ELF-1 (cell line): ENCODE results near the gene CHCHD3.

ENCODE experiments used
- DNase-seq: peaks from one replicate; pipeline ENCODE4 v3.0.0-alpha.2; 2016; ENCODE audit warnings: low read depth, low spot score

The CHCHD3 gene

DNA sequence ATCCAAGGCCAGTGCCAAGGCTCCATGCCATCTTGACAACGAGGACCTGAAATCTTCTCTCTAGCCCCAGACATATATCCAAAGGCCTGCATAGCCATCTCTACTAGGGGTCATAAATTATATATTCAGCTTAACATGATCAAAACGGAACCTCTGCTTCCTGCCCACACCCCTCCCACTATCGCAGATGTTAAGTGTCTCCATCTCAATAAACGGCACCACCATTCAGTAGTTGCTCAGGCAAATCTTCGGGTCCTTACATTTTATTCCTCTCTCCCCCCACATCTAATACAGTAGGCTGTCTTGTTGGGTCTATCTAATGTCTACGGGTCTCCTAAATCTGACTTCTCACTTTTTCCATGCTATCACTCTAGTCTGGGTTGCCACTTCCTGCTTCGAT is 304.5 kb downstream of the CHCHD3 start:
- no peak for DNase-seq

DNA sequence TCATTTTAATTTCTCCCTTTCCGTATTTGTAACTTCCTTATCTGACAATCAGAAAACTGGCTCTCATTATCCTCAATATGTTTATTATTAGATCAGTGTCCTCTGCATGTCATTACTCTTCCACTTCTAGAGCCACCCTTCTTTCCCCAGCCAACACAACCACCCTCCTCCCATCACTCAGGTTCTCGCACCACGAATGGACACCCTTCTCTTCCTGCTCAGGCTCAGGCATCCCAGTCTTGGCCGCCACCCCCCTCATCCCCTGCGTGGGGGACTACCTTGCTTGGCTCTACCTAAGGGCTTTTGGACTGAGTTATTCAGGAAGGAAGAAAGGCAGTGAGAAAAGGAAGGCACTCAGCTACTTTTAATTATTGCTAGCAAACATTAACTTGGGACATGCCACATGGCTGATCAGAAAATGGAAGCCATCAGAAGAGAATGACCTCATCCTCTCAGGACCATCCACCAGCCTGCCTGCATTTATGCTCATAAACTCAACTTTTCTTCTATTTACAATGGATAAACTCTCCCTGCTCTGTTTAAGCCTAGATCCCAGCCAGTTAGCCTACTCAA is 305.8 kb downstream of the CHCHD3 start:
- DNase-seq: no peak

DNA sequence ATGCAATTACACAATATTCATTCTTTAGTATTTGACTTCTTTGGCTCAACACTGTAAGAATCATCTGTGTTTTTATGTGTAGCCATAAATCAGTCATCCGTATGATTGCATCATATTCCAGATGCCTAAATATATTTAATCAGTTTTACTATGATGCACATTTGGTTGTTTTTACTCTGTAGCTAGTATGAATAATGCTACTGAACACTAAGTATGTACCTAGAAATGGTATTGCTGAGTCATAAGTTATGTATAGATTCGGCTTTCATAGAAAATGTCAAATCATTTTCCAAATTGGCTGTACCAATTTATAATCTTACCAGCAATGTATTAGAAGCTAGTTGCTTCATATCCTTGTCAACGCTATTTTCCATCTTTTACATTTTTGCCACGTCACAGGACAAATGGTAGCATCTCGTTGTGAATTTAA is 308.3 kb downstream of the CHCHD3 start:
- no peak for DNase-seq

DNA sequence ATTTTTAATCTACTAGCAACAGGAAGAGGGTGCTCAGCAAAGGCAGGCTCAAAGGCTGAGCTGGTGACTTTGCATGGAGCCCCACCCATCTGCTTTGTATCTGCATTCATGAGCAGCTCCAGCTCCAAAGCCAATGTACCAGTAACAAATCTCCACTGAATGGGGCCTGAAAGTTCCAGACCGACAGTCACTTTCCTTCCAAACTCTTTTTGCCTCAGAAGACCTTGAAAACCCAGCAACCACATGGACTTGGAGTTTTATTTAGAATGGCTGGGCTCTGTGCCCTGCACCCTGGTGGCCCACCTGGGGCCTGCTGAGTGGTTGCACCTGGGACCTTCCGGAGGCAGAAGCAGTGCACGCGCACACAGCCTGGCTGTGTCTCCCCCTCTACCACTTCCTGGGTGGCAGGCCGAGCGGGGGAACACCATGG is 310.6 kb downstream of the CHCHD3 start:
- DNase-seq: no peak

DNA sequence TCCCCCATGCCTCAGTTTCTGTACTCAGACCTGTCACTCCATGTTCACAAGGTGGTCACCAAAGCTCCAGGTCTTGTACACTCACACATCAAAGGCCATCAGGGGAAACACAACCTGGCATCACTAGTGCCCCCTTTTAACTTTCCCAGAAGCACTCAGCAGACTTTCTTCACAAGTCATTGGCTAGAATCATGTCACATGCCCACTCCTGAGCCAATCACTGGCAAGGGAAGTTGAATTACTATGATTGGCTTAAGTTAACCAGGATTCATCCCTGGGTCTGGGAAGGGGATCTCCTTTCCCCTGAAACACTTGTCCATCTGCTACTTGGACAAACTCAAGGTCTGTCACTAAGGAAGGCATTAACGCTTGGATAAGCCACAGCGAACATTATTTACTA is 311.8 kb downstream of the CHCHD3 start:
- no peak for DNase-seq

DNA sequence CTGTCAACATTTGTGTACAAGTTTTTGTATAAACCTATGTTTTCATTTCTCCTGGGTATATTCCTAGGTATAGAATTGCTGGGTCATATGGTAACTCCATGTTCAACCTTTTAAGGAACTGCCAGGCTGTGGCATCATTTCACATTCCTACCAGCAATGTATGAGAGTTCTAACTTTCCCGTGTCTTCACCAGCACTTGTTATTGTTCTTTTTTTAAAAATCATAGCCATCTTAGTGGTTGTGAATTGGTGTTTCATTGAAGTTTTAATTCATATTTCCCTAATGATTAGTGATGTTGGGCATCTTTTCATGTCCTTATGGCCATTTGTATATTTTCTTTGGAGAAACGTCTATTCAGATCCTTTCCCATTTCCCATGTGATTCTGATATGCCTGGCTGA is 312.6 kb downstream of the CHCHD3 start:
- DNase-seq: no peak

DNA sequence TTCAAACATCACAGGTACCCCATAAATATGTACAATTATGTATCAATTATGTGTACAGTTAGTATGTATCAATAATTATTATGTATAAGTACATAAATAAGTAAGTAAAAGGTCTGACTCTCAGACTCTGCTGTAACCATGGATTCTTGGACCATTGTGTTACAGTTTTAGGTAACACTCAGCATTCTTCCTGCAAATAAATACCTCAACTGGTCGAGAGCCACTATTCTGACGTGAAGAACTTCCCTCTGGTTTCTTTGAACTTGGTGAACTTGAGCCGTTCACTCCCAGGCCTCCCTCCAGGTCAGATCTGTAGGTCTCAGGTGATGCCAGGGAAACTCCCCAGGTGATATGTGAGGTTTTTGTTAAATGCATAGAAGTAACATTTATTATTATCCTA is 313.8 kb downstream of the CHCHD3 start:
- no peak for DNase-seq

DNA sequence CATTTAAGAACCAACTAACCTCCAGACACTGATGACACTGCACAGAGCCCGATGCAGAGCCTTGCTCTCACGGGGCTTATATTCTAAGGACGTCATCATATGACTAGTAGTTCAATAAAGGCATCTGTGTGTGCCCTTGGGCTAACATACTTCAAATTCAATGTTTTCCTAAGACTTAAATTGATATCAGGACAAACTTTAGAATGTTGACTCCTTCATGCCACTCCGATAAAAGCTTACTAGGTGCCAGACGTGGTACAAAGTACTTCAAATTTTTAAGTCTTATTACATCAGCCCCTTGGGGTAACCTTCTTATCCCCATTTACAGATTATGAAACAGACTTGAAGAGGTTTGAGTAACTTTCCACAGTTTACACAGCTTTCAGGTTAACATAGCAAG is 314.5 kb downstream of the CHCHD3 start:
- DNase-seq: no peak

DNA sequence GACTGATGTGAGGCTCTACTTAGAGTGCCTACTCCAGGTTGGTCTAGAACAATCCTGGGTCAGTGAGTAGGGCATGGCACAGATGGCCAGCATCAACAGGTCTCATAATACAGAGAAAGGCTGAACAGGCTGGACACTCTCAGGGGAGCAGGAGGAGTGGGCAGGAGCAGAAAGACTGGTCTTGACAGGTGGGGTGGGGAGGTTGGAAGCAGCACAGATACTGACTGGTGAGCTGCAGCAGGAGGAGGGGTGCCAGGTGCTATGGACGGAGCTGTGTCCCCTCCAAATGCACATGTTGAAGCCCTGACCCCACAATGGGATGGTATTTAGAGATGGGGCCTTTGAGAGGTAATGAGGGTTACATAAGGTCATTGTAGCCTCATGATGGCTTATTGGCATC is 315.2 kb downstream of the CHCHD3 start:
- DNase-seq: no peak

DNA sequence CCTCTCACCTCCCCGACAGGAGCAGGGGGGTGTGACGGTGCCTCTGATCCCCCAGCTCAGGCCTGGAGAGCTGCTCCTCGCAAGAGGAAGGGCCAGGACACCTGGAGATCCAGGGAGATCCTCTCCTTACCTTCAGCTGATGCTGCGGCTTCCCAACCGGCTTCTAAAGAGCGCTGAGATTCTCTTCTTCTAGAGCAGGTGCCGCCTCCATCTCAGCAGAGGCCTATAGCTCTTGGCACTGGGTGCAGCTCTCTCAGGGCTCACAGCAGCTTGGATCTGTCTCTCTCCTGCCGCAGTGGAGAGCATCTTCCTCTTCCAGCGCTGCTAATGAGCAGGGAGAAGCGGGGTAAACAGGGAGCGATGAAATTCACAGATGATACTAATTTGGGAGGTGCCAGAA is 316.0 kb downstream of the CHCHD3 start:
- DNase-seq: no peak

DNA sequence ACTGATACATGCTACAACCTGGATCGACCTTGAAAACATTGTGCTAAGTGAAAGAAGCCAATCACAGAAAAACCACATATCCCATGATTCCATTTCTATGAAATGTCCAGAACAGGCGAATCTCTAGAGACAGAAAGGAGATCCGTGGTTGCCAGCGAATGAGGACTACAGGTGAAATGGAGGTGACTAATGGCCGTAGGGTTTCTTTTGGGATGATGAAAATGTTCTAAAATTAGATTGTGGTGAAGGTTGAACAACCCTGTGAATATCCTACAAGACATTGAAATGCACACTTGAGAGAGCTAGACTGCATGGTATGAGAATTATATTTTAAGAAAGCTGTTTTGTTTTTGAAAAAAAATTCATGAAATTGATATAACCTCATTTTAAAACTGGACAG is 317.1 kb downstream of the CHCHD3 start:
- DNase-seq: no peak

DNA sequence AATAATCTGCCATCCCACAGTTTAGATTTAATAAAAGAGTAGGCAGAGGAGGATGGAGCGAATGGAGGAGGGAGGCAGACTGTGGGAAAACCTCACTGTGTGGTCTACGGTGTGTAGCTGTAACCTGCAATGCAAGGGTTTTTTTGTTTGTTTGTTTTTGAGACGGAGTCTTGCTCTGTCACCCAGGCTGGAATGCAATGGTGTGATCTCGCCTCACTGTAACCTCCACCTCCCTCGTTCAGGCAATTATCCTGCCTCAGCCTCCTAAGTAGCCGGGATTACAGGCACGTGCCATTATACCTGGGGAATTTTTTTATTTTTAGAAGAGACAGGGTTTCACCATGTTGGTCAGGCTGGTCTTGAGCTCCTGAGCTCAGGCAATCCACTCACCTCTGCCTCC is 321.0 kb downstream of the CHCHD3 start:
- peak; percentile 33 for DNase-seq

DNA sequence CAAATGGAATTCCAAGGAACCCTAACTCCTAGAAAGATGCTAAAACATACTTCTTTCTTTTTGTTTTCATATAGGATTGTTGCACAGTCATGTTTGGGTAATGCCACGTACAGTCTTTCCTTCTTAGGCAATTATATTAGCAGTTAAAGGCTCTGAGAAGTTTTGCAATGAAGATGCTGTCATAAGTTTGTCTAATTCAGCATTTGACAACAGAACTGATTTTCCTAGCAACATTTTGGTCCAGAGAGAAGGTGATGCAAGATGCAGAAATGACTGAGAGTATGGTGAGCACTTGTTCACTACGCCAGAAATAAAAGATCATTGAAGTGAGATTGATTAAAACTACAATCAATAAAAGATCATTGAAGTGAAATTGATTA is 321.7 kb downstream of the CHCHD3 start:
- no peak for DNase-seq

DNA sequence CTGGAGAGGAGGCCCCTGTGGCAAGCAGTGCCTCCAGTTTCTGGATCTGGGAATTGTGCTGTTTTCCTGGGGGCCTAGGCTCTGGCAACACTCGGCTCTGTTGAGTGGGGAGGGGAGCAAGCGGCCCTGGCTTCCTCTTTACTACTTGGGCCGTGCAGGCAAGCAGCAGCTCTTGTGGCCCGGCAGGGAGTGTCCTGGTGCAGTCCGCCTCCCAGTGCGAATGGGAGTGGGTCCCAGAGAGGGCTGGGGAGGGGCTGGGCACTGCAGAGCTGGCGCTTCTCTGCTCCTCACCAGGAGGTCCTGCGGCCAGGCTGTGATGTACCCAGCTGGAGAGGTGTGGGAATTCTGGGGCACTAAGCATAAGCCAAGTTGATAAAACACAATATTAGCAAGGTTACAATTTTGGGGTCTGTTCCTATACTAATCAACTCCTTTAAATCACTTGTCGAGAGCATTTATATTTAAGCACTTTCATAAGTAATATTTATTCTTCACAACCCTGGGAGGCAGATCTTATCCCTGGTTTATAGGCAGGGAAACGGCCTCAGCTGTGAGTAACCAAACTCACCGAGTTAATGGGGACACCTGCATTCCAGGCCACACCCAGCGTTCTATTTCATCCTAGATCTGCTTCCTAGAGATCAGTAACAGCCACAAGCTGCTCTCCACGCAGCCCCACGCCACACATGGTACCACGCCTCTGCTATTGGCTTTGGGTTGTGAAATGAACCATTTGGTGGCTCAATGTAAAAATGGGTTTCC is 322.2 kb downstream of the CHCHD3 start:
- DNase-seq: no peak

DNA sequence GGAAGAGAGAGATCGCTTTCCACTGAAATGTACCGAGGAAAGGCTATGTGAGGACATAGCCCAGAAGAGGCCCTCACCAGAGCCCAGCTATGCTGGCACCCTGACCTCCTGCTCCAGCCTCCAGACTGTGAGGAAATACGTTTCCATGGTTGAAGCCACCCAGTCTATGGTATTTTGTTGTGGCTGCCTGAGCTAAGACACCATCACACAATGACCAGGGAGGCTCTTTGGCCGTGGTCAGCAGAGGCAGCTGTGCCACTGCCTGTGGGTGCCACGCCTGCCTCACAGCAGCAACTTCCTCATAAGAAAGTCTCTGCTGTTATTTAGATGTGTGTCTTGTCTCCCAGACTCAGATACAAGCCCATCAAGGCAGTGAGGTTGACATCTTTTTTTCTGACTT is 322.9 kb downstream of the CHCHD3 start:
- DNase-seq: no peak

DNA sequence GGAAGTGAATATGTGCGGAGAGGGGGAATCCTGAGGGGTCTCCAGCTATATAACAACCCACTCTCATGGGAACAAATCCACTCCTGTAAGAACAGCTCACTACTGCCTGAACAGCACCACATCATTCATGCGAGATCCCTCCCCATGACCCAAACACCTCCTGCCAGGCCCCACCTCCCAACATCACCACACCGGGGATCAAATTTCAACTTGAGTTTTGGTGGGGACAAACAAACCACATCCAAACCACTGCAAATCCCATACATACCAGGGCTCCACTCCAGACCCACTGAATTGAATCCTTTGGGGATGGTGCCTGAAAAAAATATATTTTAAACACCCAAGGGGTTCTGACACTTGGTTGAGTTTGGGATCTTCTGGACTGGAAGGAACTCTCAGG is 324.1 kb downstream of the CHCHD3 start:
- no peak for DNase-seq

DNA sequence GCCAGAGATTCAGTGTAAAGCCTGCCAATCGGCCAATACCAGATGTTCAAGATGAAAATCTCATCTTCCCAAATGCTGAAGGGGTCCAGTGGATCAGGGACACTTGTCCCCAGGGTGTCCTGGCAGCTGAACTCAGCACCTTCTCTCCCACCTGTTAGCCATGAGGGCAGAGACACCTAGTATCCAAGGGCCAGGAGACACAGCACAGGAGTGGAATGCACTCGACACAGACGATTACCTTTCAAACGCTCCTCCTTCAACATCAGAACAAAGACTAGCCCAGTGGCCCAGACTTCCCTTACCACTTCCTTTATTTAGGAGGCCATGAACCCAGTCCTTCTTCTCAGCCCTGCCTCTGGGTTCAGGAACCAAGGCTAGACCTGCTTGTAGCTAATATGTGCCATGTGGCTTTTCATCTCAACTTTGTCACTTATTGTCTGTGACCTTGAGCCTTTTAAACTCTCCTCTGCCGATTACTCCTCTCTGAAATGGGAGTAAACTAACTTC is 325.4 kb downstream of the CHCHD3 start:
- DNase-seq: no peak

DNA sequence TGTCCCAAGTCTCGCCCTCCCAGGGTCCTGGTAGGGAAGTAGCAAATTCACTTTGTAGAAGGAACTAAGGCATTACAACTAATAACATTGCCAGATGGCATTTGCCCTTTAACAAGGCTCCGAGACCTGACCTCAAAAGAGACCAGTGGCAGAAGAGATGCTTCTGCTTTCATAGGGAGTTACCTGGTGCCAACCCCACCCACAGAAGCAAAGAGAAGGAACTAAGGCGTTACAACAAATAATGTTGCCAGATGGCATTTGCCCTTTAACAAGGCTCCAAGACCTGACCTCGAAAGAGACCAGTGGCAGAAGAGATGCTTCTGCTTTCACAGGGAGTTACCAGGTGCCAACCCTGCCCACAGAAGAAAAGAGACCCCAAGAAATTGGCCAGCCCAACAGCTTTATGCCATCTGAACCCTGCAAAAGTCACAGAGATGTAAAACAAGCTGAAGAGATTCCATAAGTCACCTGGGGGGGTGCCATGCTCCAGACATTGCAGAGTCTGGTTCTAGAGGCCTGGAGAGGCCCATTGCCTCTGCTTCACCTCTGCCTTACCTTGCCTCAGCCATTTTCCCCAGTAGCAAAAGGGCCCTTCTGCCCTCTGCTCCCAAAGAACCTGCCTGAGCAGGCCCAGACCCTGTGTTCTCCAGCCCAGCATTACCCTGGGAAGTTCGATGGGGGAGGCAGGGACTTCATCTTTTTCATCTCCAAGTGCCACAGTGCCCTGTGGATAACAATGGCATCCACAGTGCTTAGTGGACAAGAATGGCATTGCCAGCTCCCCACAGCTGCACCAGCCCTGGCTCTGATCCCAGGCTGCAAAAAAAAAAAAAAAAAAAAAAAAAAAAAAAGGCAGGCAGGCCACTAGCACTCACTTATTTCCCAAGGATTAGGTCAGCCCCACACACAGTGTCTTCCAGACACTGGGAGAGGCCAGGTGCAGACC is 326.1 kb downstream of the CHCHD3 start:
- DNase-seq: no peak

DNA sequence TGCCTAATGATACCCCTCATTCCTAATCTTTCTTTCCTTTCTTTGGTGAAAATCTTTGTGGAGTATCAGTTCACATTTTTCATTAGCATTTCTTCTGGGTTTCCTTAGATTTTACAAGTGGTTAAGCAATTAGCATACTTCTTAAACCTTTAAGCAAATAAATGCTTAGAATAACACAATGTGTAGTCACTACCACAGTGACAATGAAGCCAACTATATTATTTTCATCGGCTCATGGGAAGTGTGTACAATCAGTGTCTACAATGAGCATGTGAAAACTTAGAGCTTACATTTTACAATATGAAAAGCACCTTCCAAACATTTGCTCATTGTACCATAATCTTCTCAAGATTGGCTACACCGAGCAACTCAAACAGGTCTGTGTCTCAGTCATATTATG is 329.5 kb downstream of the CHCHD3 start:
- DNase-seq: no peak

DNA sequence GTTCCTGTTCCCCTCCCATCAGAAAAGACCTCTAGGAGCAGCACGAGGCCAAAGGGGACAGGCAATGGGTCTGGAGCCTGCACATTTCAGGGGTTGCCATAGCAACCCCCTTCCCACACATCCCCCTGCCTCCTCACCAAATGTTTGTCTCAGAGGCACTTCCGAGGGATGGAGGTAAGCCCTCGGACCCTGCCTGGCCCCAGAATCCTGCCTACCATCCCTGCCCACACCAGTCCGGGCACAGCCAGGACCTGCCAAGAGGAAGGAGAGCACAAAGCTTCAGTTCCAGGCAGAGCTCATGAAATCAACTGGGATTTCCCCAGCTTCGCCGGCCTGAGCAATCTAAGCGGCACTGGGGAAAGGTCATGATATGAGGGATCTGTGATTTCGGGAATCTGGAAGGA is 330.6 kb downstream of the CHCHD3 start:
- DNase-seq: peak; percentile 51

DNA sequence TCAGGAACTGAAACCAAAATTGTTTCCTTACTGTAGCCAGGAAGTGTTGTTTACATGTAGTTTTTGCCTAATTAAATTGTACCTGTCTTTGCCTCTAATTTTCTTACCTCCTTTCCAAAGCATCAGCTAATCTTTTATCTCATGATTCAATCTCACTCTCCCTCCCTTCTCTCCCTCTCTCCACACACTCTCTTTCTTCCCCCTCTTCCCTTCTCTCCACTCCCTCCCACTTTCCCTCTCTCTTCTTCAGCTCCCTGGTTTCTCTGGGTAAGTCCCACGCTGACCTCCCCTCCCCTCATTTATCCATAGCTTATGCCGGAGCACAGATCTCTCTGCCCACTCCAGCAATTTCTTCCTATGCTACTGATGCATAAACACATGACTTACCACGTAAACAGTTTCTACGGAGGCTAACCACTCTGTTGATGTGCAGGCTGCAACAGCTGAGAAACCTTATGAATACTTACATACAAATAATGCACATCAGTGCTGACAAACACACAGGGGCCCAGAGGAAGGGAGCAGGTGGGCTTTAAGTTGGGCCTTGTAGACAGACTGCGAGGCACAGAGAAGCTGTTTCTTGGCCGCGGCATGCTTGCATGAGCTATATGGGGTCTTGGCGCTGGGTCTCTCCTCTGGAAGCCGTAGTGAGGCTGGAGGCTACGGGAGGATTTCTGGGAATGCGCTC is 331.2 kb downstream of the CHCHD3 start:
- no peak for DNase-seq

DNA sequence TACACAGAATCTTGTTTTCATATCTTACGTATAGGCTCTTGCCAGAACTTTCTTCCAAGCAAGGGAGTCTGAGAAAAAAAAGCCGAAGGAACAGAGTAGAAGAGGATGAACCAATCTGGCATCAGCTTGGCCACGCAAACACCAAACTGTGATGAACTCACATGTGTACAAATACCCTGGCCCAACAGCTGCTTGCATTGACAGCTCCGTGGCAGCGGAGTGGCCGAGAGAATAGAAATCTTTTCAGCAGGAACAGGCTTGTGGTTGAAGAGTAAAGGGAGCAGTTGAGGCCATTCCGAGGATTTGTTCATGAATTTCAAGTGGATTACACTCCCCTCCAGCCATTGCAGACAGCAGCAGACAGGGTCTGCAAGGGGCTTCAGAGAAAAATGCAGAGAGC is 331.8 kb downstream of the CHCHD3 start:
- DNase-seq: no peak
